PC-9 (cell line): ENCODE results near the gene PMPCA. TPM values are rescaled to one million over a fixed set of nuclear protein-coding genes. Genes with fewer than 3 reads are reported as not detected.

Experiments
- BruUV-seq: library from RNA; stranded (reverse); fragments of 400-500 nt; replicated peaks from 2 replicates; lab custom pipeline; 2021; lab: Mats Ljungman, UMichigan
- CTCF ChIA-PET: fragments of 300-600 bp; sonication (Branson Sonifier 250); formaldehyde crosslinking; loops from one replicate; lab custom pipeline; 2022; ENCODE audit warnings: antibody characterized with exemption; lab: Charles Lee
- POLR2A ChIA-PET: fragments of 300-600 bp; sonication (Branson Sonifier 250); formaldehyde crosslinking; loops from one replicate; lab custom pipeline; 2022; ENCODE audit warnings: antibody characterized with exemption; ENCODE audit not compliant: unreplicated experiment; lab: Charles Lee
- DNase-seq, 2 experiments: peaks; one replicate each; pipeline versions ENCODE4 v3.0.0 to v3.0.0-alpha.2; 2015 to 2022; ENCODE audit warnings: mixed read lengths in 1 of 2
- H2AFZ ChIP-seq: fragments of 200-600 bp; sonication (generic); 2 replicates; pipeline ENCODE4 v1.8.1; 2017; ENCODE audit warnings: antibody characterized with exemption
- H3F3A ChIP-seq: fragments of 200-600 bp; sonication (generic); 2 replicates; pipeline ENCODE4 v1.8.1; 2017; ENCODE audit warnings: antibody characterized with exemption, mild to moderate bottlenecking, low read depth; ENCODE audit not compliant: insufficient read depth
- H3K27ac ChIP-seq: fragments of 200-600 bp; sonication (generic); 2 replicates; pipeline ENCODE4 v1.6.1; 2016; ENCODE audit warnings: mixed run types
- H3K27me3 ChIP-seq: fragments of 200-600 bp; sonication (generic); 2 replicates; pipeline ENCODE4 v1.6.1; 2016; ENCODE audit warnings: low read depth, mixed run types; ENCODE audit not compliant: insufficient read depth
- H3K36me3 ChIP-seq: fragments of 200-600 bp; sonication (generic); 2 replicates; pipeline ENCODE4 v1.6.1; 2016; ENCODE audit warnings: low read depth, mixed run types
- H3K4me1 ChIP-seq: fragments of 200-600 bp; sonication (generic); replicated peaks from 2 replicates; pipeline ENCODE4 v1.6.1; 2016; ENCODE audit warnings: mixed run types; ENCODE audit not compliant: insufficient read depth
- H3K4me2 ChIP-seq: fragments of 200-600 bp; sonication (generic); 2 replicates; pipeline ENCODE4 v1.6.1; 2017; ENCODE audit warnings: mixed run types
- H3K4me3 ChIP-seq: fragments of 200-600 bp; sonication (generic); 2 replicates; pipeline ENCODE4 v1.6.1; 2016; ENCODE audit warnings: mixed run types
- H3K79me2 ChIP-seq: fragments of 200-600 bp; sonication (generic); 2 replicates; pipeline ENCODE4 v1.6.1; 2017; ENCODE audit warnings: low read depth, mixed run types
- H3K9me2 ChIP-seq: fragments of 200-600 bp; sonication (generic); 2 replicates; pipeline ENCODE4 v1.8.1; 2017; ENCODE audit warnings: mild to moderate bottlenecking; ENCODE audit not compliant: insufficient read depth
- H3K9me3 ChIP-seq: fragments of 200-600 bp; sonication (generic); 2 replicates; pipeline ENCODE4 v1.8.1; 2016; ENCODE audit warnings: low read depth; ENCODE audit not compliant: insufficient read depth
- H4K20me1 ChIP-seq: fragments of 200-600 bp; sonication (generic); 2 replicates; pipeline ENCODE4 v1.8.1; 2017; ENCODE audit not compliant: insufficient read depth
- EZH2 ChIP-seq: fragments of 200-600 bp; sonication (generic); IDR thresholded peaks from 2 replicates; pipeline ENCODE4 v1.8.0; 2017; ENCODE audit warnings: antibody characterized with exemption, low read depth
- intact Hi-C: fragments of 100-400 bp; cut with micrococcal nuclease; formaldehyde crosslinking; loops from one replicate; pipeline ENCODE4 v1.10.0; 2022; ENCODE audit not compliant: unreplicated experiment
- total RNA-seq: library from RNA; stranded (reverse); gene quantifications from 2 replicates; pipeline ENCODE4 v1.2.3, GENCODE V29; 2021
- TF ChIP-seq, protein P1 (sequence below): fragments of 200-600 bp; sonication (generic); conservative IDR thresholded peaks from 2 replicates; pipeline ENCODE4 v1.6.1; 2017; ENCODE audit warnings: mixed run types, antibody characterized with exemption, mild to moderate bottlenecking, moderate library complexity

The PMPCA gene
- total RNA-seq, 1 experiment from 2014 or later, result 78.1 TPM

DNA sequence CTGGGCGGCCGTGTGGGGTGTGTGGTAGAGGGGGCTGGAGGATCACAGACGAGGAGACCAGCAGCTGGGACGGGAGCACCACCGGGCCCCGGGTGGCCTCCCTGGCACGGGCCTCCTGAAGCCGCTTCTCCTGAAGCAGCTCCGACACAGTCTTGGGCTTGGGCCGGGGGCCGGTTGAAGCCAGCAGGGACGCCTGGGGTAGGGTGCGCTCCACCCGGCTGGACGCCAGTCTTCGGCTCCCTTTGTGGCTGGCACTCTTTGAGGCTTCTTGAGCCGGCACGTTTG lies 31.5 kb upstream of the PMPCA start:
- Histone ChIP-seq H3K36me3 (no peaks in the 10 kb centered on the region), H3K9me3 (no peaks in the 10 kb centered on the region), H2AFZ (no peak overlapping the region), H4K20me1 (no peaks in the 10 kb centered on the region; the same call in 1 of the 2 replicates), H3K4me1 (peaks cover 3% of the 10 kb centered on the region), H3F3A (no peaks in the 10 kb centered on the region), H3K9me2 (no peaks in the 10 kb centered on the region), H3K27ac (no peak overlapping the region), H3K79me2 (no peaks in the 10 kb centered on the region), H3K27me3 (no peaks in the 10 kb centered on the region), H3K4me3 (no peak overlapping the region), H3K4me2 (no peak overlapping the region)
- intact Hi-C loops, result no loop called here
- ChIA-PET CTCF (no interaction called here), POLR2A (no interaction called here)
- BruUV-seq, result no TSS peak
- TF ChIP-seq, protein P1, sequence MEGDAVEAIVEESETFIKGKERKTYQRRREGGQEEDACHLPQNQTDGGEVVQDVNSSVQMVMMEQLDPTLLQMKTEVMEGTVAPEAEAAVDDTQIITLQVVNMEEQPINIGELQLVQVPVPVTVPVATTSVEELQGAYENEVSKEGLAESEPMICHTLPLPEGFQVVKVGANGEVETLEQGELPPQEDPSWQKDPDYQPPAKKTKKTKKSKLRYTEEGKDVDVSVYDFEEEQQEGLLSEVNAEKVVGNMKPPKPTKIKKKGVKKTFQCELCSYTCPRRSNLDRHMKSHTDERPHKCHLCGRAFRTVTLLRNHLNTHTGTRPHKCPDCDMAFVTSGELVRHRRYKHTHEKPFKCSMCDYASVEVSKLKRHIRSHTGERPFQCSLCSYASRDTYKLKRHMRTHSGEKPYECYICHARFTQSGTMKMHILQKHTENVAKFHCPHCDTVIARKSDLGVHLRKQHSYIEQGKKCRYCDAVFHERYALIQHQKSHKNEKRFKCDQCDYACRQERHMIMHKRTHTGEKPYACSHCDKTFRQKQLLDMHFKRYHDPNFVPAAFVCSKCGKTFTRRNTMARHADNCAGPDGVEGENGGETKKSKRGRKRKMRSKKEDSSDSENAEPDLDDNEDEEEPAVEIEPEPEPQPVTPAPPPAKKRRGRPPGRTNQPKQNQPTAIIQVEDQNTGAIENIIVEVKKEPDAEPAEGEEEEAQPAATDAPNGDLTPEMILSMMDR, result no peak
- TF ChIP-seq EZH2, result no peak
- DNase-seq, result no peak

DNA sequence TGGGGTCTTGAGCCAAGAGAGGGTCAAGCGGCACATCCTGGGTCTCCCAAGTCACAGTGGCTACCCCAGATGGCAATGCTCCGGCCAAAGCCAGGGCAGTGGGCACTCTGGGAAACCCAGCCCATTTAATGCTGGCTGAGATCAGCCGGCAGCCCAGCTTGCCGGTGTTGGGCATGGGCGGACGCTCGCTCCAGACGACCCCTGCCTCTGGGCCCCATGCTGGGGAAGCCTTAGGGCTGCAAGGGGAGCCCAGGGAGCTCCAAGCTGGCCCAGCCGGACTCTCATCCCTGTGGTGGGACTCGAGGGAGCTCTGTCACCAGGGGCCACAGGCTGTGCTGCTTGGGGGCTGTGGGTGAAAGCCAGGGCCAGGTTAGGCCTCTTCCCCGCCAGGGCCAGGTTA lies 31.1 kb upstream of the PMPCA start:
- Histone ChIP-seq H3K27ac (no peak overlapping the region), H3K4me3 (no peak overlapping the region), H3K36me3 (no peaks in the 10 kb centered on the region), H3K9me2 (no peaks in the 10 kb centered on the region), H3K4me2 (no peak overlapping the region), H4K20me1 (no peaks in the 10 kb centered on the region; the same call in 1 of the 2 replicates), H3K79me2 (no peaks in the 10 kb centered on the region), H3F3A (no peaks in the 10 kb centered on the region), H3K9me3 (no peaks in the 10 kb centered on the region), H3K27me3 (no peaks in the 10 kb centered on the region), H3K4me1 (no peaks in the 10 kb centered on the region), H2AFZ (no peak overlapping the region)
- intact Hi-C loops, result no loop called here
- POLR2A ChIA-PET, result no interaction called here
- BruUV-seq, result no TSS peak
- no peak for DNase-seq
- CTCF ChIA-PET, result no interaction called here
- TF ChIP-seq, protein P1, result no peak
- TF ChIP-seq EZH2, result no peak

DNA sequence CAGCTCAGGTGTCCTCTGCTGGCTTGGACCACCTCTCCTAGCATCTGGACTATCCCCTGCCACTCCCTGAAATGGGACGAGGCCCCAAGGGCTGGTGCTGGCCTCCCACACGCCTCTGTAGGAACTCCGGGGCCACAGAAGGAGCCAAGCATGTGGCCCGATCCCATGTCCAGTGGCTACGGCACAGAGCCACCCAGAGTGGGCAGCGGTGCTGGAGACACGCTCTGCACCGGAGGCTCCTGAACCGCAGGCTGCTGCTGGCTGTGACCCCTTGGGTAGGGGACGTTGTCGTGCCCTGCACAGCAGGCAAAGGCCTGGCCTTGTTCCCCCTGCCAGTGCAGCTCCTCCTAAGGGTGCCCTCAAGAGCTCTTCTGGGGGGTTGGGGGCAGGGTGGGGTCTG lies 30.6 kb upstream of the PMPCA start:
- intact Hi-C loops, result no loop called here
- no peak for TF ChIP-seq EZH2
- TF ChIP-seq, protein P1, result no peak
- ChIA-PET POLR2A (no interaction called here), CTCF (no interaction called here)
- Histone ChIP-seq H3K79me2 (no peaks in the 10 kb centered on the region), H3K9me2 (no peaks in the 10 kb centered on the region), H3K27me3 (no peaks in the 10 kb centered on the region), H3K4me1 (no peaks in the 10 kb centered on the region), H2AFZ (no peak overlapping the region), H3K4me2 (no peak overlapping the region), H3K27ac (no peak overlapping the region), H3F3A (no peaks in the 10 kb centered on the region), H4K20me1 (no peaks in the 10 kb centered on the region; the same call in 1 of the 2 replicates), H3K36me3 (no peaks in the 10 kb centered on the region; the same call in 1 of the 2 replicates), H3K9me3 (no peaks in the 10 kb centered on the region), H3K4me3 (no peak overlapping the region)
- BruUV-seq, result no TSS peak
- DNase-seq, result no peak
